NCI-H1105 (cell line): ENCODE measurements around the gene TPGS1.
"Not testable (repeated sequence)": the region's sequence is repeated elsewhere in the genome, so short reads cannot be mapped to it uniquely, and the experiment has no call there.

Experiments
- DNase-seq: peaks from one replicate; lab custom pipeline; 2025; lab: John Stamatoyannopoulos, UW

TPGS1 gene

DNA sequence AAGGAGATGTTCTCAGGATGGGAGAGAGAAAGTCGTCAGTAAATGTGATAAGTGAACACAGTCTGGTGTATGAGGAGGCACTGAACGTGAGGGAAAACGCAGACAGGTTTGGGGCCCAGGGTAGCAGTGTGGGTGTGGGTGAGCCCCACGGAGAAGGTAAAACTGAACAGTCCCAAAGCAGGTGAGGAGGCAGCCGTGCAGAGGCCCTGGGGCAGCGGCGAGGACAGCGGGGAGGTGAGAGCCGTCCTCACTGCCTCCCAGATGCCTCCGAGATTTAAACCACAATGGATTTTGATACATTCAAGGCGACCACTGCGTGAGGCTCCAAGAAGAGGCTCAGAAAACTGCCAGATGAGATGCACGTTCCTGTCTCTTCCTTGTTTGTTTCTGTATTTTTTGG is 31.9 kb upstream of the TPGS1 start:
- no peak for DNase-seq

DNA sequence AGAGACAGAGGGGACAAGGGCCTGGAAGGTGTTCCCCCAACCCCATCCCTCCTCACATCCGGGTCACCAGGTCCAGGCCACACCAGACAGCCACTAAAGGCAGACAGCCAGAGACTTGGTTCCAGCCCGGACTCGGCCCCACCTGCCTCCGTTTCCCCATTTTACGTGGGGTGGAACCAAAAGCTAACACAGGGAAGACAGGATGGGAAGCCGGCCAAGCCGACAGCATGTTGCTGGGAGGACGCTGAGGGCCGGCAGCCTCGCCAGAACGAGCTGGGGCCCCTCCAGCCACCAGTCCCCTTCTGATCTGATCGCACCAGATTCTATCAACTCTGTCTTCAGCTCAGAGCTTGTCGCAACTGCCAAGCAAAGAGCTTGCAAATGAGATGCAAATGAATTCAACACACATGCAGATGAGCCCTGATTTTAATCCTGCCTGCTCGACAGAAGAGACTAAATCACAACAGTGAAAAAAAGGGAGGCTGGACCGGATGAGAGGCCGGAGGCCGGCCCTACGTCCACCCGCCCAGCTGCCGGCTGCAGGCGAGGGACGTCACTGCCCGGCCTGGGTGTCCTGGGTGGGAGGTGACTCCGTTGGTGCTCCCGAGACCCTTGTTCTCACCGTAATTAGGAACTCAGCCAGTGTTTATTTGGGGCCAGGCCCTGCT is 28.9 kb upstream of the TPGS1 start:
- DNase-seq, result no peak

DNA sequence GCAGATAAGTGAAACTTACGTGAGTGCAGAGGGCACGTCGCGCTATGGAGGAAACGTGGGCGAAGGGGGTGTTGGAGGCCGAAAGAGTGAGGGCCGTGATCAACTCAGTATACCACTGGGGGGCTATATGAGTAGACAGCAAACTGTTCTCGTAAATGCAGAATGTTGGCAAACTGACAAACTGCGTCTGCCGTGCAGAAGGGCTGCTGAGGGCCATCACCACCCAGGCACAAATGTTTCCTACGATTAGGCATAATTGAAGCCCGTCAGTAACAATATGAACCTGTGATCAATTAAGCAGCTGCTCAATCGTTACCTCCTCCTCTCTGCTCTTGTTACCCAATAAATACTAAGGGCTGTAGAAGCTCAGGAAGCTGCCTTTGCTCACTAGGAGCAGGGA is 28.3 kb upstream of the TPGS1 start:
- no peak for DNase-seq

DNA sequence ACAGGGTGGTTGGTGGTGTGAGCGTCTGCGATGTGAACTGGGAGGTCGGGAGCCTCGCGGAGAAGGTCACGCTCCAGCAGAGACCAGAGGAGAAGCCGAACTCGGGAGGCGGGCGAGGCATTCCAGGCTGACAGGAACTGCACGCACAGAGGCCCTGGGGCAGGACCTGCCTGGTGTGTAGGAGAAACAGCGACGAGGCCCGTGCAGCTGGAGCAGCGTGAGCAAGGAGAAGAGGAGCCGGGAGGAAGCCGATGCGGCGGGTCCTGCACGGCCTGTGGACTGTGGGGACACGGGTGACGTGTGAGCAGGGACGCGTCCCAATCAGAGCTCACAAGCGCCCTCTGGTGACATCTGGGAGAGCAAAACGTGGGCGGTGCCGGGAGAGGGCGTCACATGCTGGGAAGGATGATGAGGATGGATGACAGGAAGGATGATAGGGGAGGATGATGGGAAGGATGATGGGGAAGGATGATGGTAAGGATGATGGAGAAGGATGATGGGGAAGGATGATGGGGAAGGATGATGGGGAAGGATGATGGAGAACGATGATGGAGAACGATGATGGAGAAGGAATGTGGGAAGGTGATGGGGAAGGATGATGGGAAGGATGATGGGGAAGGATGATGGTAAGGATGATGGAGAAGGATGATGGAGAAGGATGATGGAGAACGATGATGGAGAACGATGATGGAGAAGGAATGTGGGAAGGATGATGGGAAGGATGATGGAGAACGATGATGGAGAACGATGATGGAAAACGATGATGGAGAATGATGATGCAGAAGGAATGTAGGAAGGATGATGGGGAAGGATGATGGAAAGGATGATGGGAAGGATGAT is 27.1 kb upstream of the TPGS1 start:
- DNase-seq, result no peak

DNA sequence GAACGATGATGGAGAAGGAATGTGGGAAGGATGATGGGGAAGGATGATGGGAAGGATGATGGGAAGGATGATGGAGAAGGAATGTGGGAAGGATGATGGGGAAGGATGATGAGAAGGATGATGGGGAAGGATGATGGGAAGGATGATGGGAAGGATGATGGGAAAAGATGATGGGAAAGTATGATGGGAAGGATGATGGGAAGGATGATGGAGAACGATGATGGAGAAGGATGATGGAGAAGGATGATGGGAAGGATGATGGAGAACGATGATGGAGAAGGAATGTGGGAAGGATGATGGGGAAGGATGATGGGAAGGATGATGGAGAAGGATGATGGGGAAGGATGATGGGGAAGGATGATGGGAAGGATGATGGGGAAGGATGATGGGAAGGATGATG is 26.2 kb upstream of the TPGS1 start:
- DNase-seq, result not testable (repeated sequence)

DNA sequence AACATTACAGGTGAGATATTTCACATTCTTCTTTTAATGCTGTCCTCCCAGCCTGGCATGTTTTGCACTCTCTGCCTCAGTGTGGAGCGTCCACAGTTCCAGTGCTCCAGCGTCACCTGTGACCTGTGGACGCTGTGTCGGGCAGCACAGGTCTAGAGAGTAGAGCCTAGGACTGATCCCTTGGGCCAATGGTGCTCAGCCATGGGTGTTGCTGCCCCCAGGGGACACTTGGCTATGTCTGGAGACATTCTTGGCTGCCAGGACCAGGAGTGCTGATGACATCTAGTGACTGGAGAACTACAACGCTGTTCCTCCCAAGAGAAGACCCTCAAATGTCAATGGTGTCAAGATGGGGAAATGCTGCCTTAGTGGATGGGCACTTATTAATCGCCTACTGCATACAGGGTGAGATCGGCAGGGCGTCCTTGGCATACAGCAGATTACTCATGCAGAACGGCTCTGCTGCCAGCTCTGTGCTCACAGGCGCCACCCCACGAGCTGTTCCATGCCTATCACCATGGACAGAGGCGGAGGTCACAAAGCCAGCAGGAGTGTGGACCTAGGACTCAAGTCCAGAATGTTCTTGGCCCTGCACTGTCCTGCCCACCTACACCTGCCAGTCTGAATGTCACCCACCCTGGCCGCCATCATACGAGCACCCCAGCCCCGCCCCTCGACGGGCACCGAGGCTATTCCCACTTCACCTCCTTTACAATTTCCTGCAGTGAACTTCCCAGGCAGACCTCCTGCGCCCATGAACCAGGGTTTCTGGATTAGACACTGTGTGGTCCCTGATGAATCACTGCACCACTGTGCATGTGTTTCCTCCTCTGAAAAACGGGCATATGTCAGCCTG is 24.9 kb upstream of the TPGS1 start:
- no peak for DNase-seq

DNA sequence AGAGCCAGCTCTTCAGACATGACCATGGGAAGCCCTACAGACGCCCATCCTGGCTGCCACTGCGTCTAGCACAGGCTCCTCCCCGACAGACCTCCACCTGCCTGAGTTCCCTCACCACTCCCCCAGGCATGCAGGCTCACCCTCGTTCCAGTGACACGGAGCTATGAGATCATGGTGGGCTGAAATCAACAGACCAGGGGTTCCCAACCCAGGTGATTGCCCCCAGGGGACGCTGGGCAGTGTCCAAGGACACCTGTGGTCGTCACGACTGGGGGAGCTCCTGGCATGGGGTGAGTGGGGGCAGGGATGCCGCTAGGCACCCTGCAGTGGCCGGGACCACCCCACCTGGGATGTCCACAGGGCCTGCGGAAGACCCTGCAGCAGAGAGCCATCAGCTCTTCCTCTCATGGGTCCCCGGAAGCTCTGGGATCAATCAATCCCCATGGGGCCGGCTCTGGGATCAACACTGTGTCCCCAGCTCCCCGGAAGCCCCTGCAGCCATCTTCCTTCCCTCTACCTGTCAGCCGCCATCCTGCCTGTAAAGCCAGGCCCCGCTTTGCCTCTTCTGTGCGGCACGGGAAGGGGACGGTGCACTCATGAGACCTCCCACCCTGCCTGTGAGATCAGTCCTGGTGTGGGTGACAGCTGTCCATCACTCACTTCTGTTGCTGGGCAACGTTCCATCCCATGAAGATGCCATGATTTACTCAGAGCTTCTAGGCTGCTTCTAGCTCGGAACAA is 23.8 kb upstream of the TPGS1 start:
- DNase-seq, result no peak

DNA sequence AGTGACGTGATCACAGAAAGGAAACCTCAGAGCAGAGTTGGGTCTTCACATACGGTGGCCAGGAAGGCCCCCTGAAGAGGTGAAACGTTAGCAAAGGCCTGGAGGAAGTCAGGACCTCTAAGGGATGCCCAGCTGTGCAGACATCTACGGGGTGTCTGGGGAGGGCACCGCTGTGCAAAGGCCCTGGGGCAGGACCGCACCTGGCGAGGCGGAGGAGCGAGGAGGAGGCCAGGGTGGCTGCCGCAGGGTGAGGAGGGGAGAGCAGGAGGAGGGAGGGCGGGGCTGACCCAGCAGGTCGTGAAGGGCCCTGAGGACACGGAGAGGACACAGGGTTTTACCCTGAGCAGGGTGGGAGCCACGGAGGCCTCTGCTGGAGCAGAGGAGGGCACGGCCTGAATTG is 22.8 kb upstream of the TPGS1 start:
- DNase-seq, result no peak

DNA sequence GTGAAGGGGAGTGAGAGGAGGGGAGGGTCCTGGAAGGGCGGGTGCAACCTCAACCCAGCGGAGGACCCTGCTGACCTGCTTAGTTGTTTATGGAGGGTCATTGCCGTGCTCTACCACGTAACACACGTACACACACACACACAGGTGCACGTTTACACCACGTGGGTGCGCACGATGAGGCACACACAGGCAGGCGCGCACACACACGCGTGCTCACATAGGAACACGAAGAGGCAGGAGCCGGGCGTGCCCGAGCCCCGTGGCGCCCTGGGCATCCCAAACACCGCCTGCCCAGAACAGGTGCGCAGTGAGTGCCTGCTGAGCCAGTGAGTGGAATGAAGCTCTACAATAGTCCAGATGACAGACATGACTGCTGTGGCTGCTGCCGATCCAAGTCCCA is 22.2 kb upstream of the TPGS1 start:
- no peak for DNase-seq

DNA sequence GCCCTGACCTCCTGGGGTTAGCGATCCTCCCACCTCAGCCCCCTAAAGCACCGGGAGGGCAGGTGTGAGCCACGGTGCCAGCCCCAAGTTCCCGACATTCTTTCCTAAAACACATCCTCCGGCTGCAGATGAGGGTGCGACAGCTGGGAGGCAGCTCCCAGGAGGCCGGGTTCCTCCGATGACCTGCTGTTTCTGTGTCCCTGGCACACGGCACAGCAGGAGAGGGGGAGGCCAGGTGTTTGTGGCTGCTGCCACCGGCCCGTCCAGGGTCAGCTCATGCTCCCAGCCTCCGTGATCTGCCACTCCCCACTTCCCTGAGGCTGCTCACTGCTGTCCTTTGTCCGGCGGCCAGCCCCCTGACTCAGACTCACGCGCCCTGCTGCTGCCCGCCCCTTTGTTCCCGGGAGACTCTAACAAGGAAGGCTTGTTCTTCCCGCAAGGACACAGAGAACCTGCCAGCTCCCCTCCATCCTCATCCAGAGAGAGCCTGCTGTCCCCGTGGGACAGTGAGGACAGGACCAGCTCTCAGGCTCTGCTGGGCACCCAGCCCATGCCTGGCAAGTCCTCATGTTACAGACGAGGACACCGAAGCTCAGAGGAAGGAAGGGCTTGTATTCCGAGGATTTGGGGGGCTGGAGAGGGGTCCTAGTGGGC is 21.6 kb upstream of the TPGS1 start:
- DNase-seq, result peak; percentile 34

DNA sequence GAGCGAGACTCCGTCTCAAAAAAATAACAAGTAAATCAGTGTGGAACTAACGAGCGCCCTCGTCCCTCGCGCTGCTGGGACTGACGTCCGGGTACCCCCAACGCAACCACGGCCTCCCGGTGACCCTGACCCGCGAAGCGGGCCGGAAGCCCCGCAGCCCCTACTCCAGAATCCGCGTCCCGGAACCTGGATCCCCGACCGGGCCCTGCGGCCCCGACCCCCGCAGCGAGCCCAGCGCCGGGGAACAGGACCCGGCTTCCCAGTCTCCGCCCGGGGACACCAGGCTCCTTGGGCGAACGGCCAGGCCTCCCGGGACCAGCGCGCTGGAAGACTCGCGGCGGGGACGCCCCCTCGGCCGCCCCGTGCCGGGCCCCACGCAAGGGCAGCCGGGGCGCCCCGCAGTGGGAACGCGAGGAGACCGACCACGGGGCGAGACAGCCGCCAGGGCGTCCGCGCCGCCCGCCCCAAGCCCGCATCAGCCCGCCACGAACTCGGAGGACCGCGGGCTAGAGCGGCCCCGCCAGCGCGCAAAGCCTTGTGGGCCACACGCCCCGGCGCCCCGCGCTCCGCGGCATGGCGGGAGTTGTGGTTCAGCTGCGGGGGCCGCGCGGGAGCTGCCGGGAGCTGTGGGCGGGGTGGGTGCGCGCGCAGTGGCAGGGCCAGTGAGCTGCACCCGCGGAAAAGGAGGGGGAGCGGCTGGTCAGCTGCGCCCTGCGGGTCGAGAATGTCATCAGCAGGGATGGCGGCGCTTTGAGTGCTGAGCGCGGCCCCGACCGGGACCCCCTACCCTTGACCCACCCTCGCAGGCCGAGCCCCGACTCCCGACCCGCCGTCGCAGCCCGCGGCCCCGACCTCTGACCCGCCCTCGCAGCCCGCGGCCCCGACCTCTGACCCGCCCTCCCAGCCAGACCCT is 18.5 kb upstream of the TPGS1 start:
- DNase-seq, result peak; percentile 92

DNA sequence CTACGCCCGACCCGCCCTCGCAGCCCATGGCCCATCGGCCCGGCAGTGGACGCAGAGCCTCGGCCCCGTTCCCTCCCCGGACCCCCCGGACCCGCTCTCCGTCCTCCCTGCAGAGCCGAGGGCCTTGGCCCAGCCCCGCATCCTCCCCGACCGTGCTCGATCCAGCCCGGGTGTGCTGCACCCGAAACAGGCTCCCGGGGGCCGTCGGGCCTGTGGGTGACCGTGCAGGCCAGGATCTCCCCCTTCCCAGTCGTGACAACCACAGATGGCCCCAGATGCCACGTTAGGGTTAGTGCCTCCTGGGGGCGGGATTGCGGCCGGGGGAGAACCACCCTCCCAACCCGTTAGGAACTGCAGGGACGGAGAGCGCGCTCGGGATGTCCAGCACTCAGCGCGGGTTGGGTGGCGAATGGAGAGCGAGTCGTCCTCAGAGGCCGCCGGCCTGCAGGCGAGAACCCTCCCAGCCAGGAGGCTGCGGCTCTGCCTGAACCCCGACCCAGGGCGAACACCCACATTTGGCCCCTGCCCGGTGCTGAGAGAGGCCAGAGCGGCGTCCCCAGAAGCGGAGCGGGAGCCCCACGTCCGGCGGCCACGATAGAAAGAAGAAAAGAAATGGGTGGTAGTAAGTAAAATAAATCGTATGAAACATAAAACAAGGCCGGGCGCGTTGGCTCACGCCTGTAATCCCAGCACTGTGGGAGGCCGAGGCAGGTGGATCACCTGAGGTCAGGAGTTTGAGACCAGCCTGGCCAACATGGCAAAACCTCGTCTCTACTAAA is 17.7 kb upstream of the TPGS1 start:
- DNase-seq, result no peak

DNA sequence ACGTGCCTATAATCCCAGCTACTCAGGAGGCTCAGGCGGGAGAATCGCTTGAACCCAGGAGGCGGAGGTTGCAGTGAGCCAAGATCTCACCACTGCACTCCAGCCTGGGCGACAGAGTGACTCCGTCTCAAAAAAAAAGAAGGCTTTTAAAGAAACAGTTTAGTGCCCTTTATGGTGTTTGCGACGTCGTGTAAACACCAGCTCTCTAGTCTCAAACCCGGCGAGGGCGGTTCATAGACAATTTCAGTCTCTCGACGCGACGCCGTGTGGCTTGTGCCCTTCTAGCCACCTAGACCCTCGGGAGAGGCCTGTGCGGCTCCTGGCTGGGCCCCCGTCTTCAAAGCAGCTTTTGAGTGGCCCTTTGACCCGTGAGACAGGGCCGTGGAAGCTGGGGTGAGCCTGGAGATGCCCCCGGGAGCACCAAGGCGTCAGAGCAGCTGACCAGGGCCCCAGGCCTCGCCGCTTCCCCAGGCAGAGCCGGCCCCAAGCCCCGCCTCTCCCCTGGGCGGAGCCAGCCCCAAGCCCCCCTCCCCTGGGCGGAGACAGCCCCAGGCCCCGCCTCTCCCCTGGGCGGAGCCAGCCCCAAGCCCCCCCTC is 16.1 kb upstream of the TPGS1 start:
- DNase-seq, result peak; percentile 19

DNA sequence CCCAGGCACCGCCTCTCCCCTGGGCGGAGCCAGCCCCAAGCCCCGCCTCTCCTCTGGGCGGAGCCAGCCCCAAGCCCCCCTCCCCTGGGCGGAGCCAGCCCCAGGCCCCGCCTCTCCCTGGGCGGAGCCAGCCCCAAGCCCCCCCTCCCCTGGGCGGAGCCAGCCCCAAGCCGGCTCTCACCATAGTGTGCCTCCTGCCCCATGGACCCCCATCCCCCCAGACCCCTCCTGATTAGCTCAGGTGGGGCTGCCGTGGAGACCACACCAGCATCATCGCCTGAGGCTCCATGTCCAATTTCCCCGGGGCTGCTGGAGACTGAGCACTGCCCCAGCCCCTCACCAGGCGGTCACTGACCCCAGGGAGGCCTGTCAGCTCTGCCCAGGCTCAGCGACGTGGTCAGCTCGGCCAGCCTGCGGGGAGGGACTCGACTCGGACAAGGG is 15.2 kb upstream of the TPGS1 start:
- no peak for DNase-seq

DNA sequence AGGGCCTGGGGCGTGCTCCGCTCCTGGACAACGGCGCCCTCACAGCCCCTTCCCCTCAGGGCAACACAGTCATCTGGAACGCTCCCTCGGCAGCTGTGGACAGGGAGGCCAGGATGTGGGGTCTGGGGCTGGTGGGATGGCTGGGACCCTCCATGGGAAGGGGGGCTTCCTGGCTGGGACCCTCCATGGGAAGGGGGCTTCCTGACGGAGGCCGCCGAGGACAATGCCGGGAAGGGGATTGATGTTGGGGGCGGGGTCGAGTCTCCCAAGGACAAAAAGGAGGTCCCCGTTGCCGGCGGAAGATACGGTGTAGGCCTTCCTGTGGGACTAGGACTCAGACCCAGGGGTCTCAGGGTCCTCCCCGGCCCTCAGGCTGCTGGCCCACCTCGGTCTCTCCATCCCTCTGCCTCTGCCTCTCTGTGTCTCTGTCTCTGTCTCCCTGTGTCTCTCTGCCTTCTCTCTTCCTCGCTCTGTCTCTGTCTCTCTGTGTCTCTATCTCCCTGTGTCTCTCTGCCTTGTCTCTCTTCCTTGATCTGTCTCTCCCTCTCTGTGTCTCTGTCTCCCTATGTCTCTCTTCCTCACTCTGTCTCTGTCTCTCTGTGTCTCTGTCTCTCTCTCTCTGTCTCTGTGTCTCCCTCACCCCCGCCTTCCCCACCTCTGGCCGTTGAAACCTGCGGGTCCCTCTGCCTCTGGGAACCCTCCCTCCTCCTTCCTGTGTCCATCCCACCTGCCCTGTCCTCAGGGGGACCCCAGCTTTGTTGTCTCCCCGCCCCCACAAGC is 13.7 kb upstream of the TPGS1 start:
- DNase-seq, result no peak

DNA sequence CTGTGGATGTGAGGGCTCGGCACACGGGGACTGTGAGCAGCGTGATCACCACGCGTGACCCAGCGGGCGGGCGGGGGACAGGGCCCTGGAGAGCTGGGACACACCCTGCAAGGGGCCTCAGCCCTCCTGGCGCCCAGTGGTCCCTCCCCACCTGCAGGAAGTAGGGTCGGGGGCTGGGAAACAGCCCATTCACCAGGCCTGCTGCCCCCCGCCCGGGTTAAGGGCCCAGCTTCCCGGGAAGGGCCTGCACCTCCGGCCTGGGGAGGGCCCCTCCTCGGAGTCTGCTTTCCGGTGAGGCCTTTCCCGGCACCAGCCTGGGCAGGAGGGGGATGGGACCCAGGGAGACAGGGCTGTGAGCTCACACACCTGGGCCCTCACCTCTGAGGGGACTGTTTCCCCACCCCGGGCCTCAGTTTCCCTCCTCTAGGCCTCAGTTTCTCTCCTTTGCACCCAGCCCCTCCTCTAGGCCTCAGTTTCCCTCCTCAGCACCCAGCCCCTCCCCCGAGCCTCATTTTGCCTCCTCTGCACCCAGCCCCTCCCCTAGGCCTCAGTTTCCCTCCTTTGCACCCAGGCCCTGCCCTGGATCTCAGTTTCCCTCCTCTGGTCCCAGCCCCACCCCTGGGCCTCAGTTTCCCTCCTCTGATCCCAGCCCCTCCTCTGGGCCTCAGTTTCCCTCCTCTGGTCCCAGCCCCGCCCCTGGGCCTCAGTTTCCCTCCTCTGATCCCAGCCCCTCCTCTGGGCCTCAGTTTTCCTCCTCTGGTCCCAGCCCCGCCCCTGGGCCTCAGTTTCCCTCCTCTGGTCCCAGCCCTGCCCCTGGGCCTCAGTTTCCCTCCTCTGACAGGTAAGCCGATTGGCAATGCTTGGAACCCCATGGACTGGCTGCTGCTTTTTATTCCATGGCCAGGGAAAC is 12.9 kb upstream of the TPGS1 start:
- no peak for DNase-seq

DNA sequence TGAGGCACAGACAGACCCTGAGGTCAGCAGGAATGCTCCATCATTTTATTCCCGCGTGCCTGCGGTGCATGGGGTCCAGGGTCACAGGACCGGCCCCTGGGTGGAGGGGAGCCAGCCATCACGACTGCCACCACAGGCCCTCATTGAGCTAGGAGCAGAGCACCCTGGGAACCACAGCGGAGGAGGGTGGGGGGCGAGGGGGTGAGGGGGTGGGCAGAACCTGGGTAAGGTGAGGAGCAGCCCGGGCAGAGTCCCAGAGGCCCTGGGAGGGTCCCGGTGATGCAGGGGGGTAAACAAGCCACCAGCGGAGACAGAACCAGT is 12.3 kb upstream of the TPGS1 start:
- DNase-seq, result no peak
